ENCODE data around the gene SASS6. TPM values are rescaled to one million over a fixed set of nuclear protein-coding genes. Genes with fewer than 3 reads are reported as not detected.
A peak's percentile ranks its signal among the peaks of the same experiment; 100 is the strongest.

Gene SASS6
- total and polyA plus RNA-seq, 10 of the 15 experiments (the other 5 are each of a cell fraction or from before 2014, with no cell fraction given) = 6.6 to 17.9 (median 10.2) TPM

DNA sequence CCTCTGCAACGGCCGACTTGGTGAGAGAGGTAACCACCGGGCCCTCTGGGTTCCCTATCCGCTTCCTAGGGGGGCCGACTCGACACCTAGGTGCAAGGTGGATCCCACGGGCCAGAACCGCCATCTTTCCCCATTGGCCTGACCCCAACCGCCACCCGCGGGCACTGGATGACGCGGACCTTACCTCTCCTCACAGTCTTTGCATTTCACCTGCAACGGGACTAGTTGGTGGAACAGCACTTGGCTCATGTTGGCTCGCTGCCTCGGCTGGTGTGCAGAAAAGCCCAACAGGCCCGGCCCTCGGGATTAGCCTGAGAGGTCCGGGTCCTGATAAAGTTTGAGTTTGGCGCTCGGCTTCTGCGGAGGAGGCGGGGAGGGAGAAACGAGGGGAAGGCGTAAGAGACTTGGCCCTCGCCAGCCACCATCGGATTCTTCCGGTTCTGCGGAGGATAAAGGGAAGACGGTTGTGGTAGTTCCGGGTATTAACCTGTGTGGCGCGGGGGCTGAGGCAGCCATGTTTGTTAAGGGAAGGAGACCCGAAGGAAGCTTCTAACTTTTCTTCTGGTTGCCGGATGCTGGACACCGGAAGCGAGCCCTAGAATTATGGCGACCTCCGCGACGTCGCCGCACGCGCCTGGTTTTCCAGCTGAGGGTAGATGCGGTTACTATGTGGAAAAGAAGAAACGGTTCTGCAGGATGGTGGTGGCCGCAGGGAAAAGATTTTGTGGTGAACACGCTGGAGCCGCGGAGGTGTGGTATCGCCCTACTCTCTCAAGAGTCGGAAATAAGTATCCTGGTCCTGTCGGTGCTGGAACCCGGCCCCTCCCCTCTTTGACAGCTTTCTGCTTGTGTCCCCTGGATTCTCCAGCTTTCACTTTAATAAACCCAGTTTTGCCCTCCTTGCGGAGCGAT lies at the start of gene SASS6, which contains the start of gene TRMT13 (continued):
- TF ChIP-seq, protein P1, sequence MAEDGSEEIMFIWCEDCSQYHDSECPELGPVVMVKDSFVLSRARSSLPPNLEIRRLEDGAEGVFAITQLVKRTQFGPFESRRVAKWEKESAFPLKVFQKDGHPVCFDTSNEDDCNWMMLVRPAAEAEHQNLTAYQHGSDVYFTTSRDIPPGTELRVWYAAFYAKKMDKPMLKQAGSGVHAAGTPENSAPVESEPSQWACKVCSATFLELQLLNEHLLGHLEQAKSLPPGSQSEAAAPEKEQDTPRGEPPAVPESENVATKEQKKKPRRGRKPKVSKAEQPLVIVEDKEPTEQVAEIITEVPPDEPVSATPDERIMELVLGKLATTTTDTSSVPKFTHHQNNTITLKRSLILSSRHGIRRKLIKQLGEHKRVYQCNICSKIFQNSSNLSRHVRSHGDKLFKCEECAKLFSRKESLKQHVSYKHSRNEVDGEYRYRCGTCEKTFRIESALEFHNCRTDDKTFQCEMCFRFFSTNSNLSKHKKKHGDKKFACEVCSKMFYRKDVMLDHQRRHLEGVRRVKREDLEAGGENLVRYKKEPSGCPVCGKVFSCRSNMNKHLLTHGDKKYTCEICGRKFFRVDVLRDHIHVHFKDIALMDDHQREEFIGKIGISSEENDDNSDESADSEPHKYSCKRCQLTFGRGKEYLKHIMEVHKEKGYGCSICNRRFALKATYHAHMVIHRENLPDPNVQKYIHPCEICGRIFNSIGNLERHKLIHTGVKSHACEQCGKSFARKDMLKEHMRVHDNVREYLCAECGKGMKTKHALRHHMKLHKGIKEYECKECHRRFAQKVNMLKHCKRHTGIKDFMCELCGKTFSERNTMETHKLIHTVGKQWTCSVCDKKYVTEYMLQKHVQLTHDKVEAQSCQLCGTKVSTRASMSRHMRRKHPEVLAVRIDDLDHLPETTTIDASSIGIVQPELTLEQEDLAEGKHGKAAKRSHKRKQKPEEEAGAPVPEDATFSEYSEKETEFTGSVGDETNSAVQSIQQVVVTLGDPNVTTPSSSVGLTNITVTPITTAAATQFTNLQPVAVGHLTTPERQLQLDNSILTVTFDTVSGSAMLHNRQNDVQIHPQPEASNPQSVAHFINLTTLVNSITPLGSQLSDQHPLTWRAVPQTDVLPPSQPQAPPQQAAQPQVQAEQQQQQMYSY (CRISPR knock-in tag; IDR thresholded peaks at IDR 0.05) = no peak
- no peak; the same call in 1 of the 2 replicates for TF ChIP-seq TBL1XR1 (IDR thresholded peaks at IDR 0.05; ENCODE audit: low read depth, low read length)
- peak; percentile 69 for TF ChIP-seq TARDBP (IDR thresholded peaks at IDR 0.05; ENCODE audit: borderline replicate concordance)
- TF ChIP-seq ZSCAN29 (IDR thresholded peaks at IDR 0.05) = no peak
- TF ChIP-seq, protein P2, sequence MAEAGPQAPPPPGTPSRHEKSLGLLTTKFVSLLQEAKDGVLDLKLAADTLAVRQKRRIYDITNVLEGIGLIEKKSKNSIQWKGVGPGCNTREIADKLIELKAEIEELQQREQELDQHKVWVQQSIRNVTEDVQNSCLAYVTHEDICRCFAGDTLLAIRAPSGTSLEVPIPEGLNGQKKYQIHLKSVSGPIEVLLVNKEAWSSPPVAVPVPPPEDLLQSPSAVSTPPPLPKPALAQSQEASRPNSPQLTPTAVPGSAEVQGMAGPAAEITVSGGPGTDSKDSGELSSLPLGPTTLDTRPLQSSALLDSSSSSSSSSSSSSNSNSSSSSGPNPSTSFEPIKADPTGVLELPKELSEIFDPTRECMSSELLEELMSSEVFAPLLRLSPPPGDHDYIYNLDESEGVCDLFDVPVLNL (IDR thresholded peaks at IDR 0.05; ENCODE audit: low read depth, low read length) = peak; percentile 98
- TF ChIP-seq, protein P3, sequence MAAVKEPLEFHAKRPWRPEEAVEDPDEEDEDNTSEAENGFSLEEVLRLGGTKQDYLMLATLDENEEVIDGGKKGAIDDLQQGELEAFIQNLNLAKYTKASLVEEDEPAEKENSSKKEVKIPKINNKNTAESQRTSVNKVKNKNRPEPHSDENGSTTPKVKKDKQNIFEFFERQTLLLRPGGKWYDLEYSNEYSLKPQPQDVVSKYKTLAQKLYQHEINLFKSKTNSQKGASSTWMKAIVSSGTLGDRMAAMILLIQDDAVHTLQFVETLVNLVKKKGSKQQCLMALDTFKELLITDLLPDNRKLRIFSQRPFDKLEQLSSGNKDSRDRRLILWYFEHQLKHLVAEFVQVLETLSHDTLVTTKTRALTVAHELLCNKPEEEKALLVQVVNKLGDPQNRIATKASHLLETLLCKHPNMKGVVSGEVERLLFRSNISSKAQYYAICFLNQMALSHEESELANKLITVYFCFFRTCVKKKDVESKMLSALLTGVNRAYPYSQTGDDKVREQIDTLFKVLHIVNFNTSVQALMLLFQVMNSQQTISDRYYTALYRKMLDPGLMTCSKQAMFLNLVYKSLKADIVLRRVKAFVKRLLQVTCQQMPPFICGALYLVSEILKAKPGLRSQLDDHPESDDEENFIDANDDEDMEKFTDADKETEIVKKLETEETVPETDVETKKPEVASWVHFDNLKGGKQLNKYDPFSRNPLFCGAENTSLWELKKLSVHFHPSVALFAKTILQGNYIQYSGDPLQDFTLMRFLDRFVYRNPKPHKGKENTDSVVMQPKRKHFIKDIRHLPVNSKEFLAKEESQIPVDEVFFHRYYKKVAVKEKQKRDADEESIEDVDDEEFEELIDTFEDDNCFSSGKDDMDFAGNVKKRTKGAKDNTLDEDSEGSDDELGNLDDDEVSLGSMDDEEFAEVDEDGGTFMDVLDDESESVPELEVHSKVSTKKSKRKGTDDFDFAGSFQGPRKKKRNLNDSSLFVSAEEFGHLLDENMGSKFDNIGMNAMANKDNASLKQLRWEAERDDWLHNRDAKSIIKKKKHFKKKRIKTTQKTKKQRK (IDR thresholded peaks at IDR 0.05; ENCODE audit: low read depth, low read length) = no peak
- no peak for TF ChIP-seq BRCA1 (IDR thresholded peaks at IDR 0.05; ENCODE audit: low read depth, low read length)
- TF ChIP-seq, protein P4, sequence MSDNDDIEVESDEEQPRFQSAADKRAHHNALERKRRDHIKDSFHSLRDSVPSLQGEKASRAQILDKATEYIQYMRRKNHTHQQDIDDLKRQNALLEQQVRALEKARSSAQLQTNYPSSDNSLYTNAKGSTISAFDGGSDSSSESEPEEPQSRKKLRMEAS (IDR thresholded peaks at IDR 0.05; ENCODE audit: low read depth, low read length) = peak; percentile 96
- TF ChIP-seq KAT2A (conservative IDR thresholded peaks at IDR 0.05; ENCODE audit: control insufficient read depth, low read depth, low read length) = no peak
- TF ChIP-seq MTA2 (IDR thresholded peaks at IDR 0.05; ENCODE audit: low read depth) = no peak
- no peak for TF ChIP-seq SUZ12 (IDR thresholded peaks at IDR 0.05; ENCODE audit: unreplicated experiment)
- TF ChIP-seq, protein P5, sequence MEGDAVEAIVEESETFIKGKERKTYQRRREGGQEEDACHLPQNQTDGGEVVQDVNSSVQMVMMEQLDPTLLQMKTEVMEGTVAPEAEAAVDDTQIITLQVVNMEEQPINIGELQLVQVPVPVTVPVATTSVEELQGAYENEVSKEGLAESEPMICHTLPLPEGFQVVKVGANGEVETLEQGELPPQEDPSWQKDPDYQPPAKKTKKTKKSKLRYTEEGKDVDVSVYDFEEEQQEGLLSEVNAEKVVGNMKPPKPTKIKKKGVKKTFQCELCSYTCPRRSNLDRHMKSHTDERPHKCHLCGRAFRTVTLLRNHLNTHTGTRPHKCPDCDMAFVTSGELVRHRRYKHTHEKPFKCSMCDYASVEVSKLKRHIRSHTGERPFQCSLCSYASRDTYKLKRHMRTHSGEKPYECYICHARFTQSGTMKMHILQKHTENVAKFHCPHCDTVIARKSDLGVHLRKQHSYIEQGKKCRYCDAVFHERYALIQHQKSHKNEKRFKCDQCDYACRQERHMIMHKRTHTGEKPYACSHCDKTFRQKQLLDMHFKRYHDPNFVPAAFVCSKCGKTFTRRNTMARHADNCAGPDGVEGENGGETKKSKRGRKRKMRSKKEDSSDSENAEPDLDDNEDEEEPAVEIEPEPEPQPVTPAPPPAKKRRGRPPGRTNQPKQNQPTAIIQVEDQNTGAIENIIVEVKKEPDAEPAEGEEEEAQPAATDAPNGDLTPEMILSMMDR (IDR thresholded peaks at IDR 0.05 in 2 of 3, conservative IDR thresholded peaks at IDR 0.05 in 1 of 3; ENCODE audit: control insufficient read depth in 2 of 3, extremely low read depth in 1 of 3, insufficient read depth in 1 of 3, low read depth in 3 of 3, low read length in 3 of 3) = no peak
- TF ChIP-seq, protein P6, sequence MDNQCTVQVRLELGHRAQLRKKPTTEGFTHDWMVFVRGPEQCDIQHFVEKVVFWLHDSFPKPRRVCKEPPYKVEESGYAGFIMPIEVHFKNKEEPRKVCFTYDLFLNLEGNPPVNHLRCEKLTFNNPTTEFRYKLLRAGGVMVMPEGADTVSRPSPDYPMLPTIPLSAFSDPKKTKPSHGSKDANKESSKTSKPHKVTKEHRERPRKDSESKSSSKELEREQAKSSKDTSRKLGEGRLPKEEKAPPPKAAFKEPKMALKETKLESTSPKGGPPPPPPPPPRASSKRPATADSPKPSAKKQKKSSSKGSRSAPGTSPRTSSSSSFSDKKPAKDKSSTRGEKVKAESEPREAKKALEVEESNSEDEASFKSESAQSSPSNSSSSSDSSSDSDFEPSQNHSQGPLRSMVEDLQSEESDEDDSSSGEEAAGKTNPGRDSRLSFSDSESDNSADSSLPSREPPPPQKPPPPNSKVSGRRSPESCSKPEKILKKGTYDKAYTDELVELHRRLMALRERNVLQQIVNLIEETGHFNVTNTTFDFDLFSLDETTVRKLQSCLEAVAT (IDR thresholded peaks at IDR 0.05) = peak; percentile 68
- peak; percentile 96 for TF ChIP-seq NBN (IDR thresholded peaks at IDR 0.05)
- TF ChIP-seq ESRRA (IDR thresholded peaks at IDR 0.05; ENCODE audit: low read length) = no peak

Data from GM12878 (cell line).